IPS-11a (cell line): ENCODE results near the gene ZNF350.
A peak's percentile ranks its signal among the peaks of the same experiment; 100 is the strongest.
"Not testable (repeated sequence)": the region's sequence is repeated elsewhere in the genome, so short reads cannot be mapped to it uniquely, and the experiment has no call there.

Experiments used
- H3K4me3 ChIP-seq: one replicate; pipeline ENCODE4 v1.5.1; 2013; ENCODE audit warnings: low read depth, low read length, control low read depth

Gene ZNF350

GRCh38 chr19:51975787-51976186, 10.9 kb downstream of the ZNF350 start:
- not testable (repeated sequence) for H3K4me3 ChIP-seq

GRCh38 chr19:51971624-51972023, 15.0 kb downstream of the ZNF350 start:
- H3K4me3 ChIP-seq, result no peak overlapping the region

GRCh38 chr19:51970718-51971117, 15.9 kb downstream of the ZNF350 start:
- H3K4me3 ChIP-seq, result no peak overlapping the region

DNA sequence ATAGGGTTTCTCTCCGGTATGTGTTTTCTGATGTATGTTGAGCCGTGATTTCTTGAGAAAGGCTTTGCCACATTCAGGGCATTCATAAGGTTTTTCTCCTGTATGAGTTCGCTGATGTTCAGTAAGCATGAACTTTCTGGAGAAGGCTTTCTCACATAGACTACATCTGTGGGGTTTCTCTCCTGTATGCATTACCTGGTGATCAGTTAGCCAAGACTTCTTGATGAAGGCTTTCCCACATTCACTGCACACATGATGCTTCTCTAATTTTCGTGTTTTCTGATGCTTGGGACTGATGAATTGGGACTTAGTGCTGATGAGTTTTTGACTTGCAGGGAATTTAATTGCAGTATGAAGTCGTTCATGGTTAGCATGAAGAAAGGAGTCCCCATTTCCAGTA, 21.1 kb downstream of the ZNF350 start:
- H3K4me3 ChIP-seq, result no peak overlapping the region

GRCh38 chr19:51960621-51961233, 25.9 kb downstream of the ZNF350 start:
- H3K4me3 ChIP-seq, result not testable (repeated sequence)

- no peak overlapping the region for H3K4me3 ChIP-seq
Observed at GRCh38 chr19:51959791-51960190, 26.8 kb downstream of the ZNF350 start.

GRCh38 chr19:51957846-51958245, 28.8 kb downstream of the ZNF350 start:
- H3K4me3 ChIP-seq, result not testable (repeated sequence)

DNA sequence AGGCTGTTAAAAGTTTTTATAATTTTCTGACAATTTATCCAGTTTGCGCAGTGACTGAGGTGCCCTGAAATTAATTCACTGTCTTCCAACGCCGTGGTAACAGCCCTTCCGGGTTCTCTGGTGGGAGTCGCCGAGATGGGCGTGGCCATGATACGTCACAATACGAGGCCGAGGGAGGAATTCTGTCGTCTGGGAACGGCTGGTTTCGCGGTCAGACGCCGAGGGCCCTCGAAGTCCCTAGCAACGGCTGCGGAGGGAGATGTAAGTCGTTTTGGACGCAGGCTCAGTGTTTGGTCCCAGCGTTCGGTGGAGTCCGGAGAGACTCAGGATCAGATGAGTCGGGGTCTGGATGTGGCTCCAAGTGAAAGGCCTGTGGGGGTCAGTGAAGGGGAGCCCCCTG, 37.7 kb downstream of the ZNF350 start:
- no peak overlapping the region for H3K4me3 ChIP-seq

DNA sequence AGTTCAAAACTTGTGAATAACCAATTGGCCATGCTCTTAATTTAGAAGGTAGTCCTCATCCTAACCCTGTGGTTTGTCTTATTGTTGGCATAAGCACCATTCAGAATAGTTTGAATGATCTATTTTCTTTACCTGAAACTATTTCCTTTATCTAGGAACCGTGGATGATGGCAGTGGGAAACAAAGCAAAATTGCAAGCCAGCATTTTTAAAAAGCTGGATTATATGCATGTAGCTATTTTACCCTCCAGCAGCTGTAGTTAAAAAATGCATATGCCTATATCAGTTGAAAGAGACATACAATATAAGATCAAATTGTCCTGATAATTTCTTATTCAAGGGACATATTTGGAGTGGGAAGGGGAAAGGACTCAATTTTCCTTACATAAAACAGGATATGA, 40.0 kb downstream of the ZNF350 start:
- H3K4me3 ChIP-seq, result no peak overlapping the region

- H3K4me3 ChIP-seq, result no peak overlapping the region
Observed at GRCh38 chr19:51944798-51945552, 41.7 kb downstream of the ZNF350 start.

GRCh38 chr19:51938936-51939335, 47.7 kb downstream of the ZNF350 start:
- no peak overlapping the region for H3K4me3 ChIP-seq

DNA sequence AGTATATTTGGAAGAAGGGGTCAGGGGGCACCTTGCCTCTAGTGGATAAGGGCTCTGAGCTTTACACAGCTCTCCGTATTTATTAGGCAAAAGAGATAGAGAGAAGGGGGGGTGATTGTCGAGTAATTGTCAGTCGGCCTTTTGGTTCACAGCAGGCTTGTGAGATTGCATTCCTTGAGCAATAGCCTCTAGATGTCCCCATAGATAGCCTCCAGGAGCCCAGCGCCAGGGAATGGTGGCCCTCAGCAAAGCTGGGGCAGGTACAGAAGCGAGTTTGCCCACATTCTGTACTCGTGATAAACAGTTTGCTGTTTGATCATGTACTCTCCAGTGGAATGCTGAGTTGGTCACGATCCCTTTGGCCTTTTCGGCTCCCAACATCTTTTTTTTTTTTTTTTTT, 54.7 kb downstream of the ZNF350 start:
- H3K4me3 ChIP-seq, result no peak overlapping the region

- peak overlapping the region; percentile 94 for H3K4me3 ChIP-seq
Observed at GRCh38 chr19:51927859-51928258, 58.8 kb downstream of the ZNF350 start.

DNA sequence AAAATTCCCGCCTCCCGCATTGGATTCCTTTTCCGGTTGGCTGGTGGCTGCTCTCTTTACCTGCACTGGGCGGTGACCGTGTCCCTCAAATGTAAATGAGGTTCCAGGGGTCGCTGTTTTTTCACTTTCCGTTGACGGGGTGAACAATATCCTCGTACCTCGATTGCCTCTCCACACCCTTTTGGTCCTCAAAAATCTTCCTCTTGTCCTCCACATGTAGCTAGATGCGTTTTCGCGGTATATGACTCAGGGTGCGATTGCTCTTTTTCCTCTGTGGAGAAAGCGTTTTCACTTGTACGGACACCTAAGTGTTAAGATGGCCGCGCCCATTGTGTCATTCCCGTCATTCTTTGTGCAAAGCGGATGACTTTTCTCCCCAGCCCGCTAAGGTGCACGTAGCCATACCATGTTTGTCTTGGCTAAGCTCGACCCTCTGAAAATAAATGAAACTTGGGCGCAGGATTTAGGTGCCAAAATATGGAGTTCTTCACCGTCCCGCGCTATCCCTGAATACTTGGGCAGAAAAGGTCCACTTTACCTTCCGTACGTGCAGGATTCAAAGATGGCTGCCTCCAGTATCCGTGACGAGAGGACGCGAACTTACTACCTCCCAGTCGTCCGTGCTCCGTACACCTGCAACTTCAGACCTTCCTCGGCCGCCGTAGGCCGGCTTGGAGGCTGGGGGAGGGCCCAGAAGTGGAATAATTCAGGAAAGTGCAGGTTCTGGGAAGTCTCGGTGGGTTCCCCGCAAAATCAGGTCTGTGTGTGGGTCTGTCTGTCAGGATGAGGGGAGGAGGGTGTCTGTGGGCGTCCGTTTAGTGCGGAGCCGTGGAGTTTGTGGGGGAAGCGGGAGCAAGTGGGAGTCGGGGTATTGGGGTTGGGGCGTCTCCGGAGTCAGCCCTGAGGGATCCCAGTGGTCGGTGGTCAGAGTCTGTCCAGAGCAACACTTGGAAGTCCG, 59.6 kb downstream of the ZNF350 start, which contains the start of gene ZNF613:
TSS of gene ZNF613 (plus strand) at position 689 of the 958 bp plus-strand sequence. CDS start 8,749 bp downstream, outside the sequence.
- H3K4me3 ChIP-seq, result peak within 1 kb of the TSS; percentile 94

GRCh38 chr19:51926426-51926783, 60.2 kb downstream of the ZNF350 start:
- H3K4me3 ChIP-seq, result peak overlapping the region; percentile 94

DNA sequence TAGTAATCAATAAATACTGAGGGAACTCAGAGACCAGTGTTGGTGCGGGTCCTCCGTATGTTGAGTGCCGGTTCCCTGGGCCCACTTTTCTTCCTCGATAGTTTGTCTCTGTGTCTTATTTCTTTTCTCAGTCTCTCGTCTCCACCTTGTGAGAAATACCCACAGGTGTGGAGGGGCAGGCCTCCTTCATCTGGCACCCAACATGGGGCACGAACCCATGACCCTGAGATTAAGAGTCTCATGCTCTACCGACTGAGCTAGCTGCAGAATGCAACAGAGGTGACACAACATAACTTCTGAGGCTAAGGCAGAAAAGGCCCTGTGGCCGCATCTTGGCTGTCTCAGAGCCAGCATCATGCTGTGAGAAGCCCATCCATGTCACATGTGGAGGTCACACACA, 64.7 kb downstream of the ZNF350 start:
- H3K4me3 ChIP-seq, result no peak overlapping the region

- H3K4me3 ChIP-seq, result no peak overlapping the region
Observed at GRCh38 chr19:51919606-51920005, 67.0 kb downstream of the ZNF350 start.

DNA sequence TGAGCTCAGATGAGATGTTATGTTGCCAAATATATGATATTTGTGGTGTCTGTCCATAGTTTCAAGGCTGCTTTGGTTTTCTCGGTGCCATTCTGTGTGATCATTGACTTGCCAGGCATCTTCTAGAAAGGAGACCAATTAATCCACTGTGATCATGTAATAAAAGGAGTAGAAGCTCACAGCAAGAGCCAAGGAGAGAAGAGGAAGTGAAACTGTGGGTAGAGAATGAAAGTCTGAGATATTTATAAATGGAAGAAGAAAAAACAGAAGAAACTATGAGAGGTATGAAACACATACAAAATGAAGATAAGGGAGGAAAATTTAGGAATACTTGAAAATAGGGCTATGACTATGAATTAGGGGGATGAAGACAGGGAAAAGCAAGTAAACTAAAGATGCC, 70.5 kb downstream of the ZNF350 start:
- H3K4me3 ChIP-seq, result no peak overlapping the region

GRCh38 chr19:51915324-51915867, 71.2 kb downstream of the ZNF350 start:
- H3K4me3 ChIP-seq, result no peak overlapping the region
